HepG2 (cell line): Measurements from ENCODE around the gene KLHL3.

Source experiments
- ADNP ChIP-seq: sonication (generic); formaldehyde crosslinking; IDR thresholded peaks from 2 replicates; pipeline ENCODE4 v1.4.0; 2020; ENCODE audit warnings: missing genetic modification reagents
- ETV6 ChIP-seq: sonication (generic); formaldehyde crosslinking; conservative IDR thresholded peaks from 2 replicates; pipeline ENCODE4 v1.4.0; 2020; ENCODE audit warnings: missing genetic modification reagents
- IRF1 ChIP-seq: sonication (generic); formaldehyde crosslinking; IDR thresholded peaks from 2 replicates; pipeline ENCODE4 v1.4.0; 2020; ENCODE audit warnings: low read depth, mild to moderate bottlenecking, missing genetic modification reagents
- IRF2 ChIP-seq: IDR thresholded peaks from 2 replicates; pipeline ENCODE4 v1.6.1; 2018; ENCODE audit warnings: missing genetic modification reagents, missing compliant biosample characterization
- MAX ChIP-seq: IDR thresholded peaks from 2 replicates; pipeline ENCODE4 v1.6.1; 2012; ENCODE audit warnings: inconsistent platforms
- MAZ ChIP-seq, 2 experiments: sonication (generic) in 1 of 2; formaldehyde crosslinking in 1 of 2; IDR thresholded peaks; 2 replicates each; pipeline versions ENCODE4 v1.5.0 to v1.6.1; 2012 to 2020; ENCODE audit warnings: low read depth in 2 of 2, mild to moderate bottlenecking in 2 of 2, borderline replicate concordance in 1 of 2, improper control_type of control experiment in 1 of 2, low read length in 1 of 2, missing genetic modification reagents in 1 of 2, moderate library complexity in 1 of 2
- MYC ChIP-seq: sonication (generic); formaldehyde crosslinking; IDR thresholded peaks from 2 replicates; pipeline ENCODE4 v1.9.0; 2021; ENCODE audit warnings: missing genetic modification reagents, borderline replicate concordance
- SMAD1 ChIP-seq: sonication (generic); formaldehyde crosslinking; IDR thresholded peaks from 2 replicates; pipeline ENCODE4 v1.4.0; 2020; ENCODE audit warnings: missing genetic modification reagents, low read depth, mild to moderate bottlenecking, borderline replicate concordance
- ZNF235 ChIP-seq: sonication (generic); formaldehyde crosslinking; IDR thresholded peaks from 2 replicates; pipeline ENCODE4 v1.8.1; 2023; ENCODE audit warnings: mild to moderate bottlenecking, missing genetic modification reagents, borderline replicate concordance
- ZNF274 ChIP-seq: sonication (generic); formaldehyde crosslinking; IDR thresholded peaks from 2 replicates; pipeline ENCODE4 v1.5.1; 2020; ENCODE audit warnings: mild to moderate bottlenecking, missing genetic modification reagents
- ZNF460 ChIP-seq: sonication (generic); formaldehyde crosslinking; IDR thresholded peaks from 2 replicates; pipeline ENCODE4 v1.5.1; 2020; ENCODE audit warnings: missing genetic modification reagents, mild to moderate bottlenecking, borderline replicate concordance
- ZNF644 ChIP-seq: IDR thresholded peaks from 2 replicates; pipeline ENCODE4 v1.6.1; 2016; ENCODE audit warnings: low read depth

DNA sequence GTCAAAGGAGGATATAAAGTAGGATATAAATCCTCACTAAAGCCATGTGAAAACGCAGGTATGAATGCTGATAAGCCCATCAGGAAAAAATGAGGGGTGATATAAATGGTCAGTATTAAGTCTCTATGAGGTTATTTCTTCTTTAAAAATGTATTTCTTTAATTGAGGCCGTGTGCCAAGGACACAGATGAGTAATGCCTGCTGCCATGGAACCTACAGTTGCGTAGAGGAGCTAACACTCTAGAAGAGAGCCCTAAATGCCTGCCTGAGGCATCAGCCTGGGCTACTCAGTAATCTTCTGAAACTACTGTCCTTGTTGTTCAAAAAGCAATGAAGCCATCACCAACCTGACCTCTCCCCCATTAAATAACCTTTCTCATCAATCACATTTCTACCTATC is 84.9 kb downstream of the KLHL3 start:
- TF ChIP-seq ZNF644 (CRISPR knock-in tag) (no peak), IRF2 (CRISPR knock-in tag) (no peak), MAX (no peak), ETV6 (CRISPR knock-in tag) (no peak), IRF1 (CRISPR knock-in tag) (no peak), ZNF460 (no peak), ADNP (no peak), SMAD1 (no peak), MAZ (IDR thresholded peaks at IDR 0.05; ENCODE audit: borderline replicate concordance, low read depth, low read length) (no peak), MAZ (CRISPR knock-in tag; IDR thresholded peaks at IDR 0.05; ENCODE audit: low read depth) (no peak), ZNF274 (CRISPR knock-in tag) (no peak), ZNF235 (CRISPR knock-in tag) (no peak), MYC (CRISPR knock-in tag) (no peak)
